Mucosa of descending colon (tissue), 3 donors: ENCODE results near the gene RALB. TPM values are rescaled to one million over a fixed set of nuclear protein-coding genes. Genes with fewer than 3 reads are reported as not detected.

Source experiments
- ATAC-seq: fragments of 200-7000 bp; cut with Tn5 transposase; one replicate; pipeline ENCODE4 v1.9.1; 2020; ENCODE audit warnings: mild to moderate bottlenecking, moderate library complexity
- DNase-seq, 3 donors: peaks; one replicate each; pipeline ENCODE4 v3.0.0-alpha.2; 2020
- H3K36me3 ChIP-seq: fragments of 200-600 bp; one replicate; pipeline ENCODE4 v1.8.0; 2021; ENCODE audit warnings: low read depth, mild to moderate bottlenecking
- H3K4me1 ChIP-seq: fragments of 200-600 bp; one replicate; pipeline ENCODE4 v1.8.0; 2021; ENCODE audit warnings: low read depth, mild to moderate bottlenecking
- H3K4me3 ChIP-seq: fragments of 200-600 bp; one replicate; pipeline ENCODE4 v1.8.0; 2021; ENCODE audit warnings: mild to moderate bottlenecking
- H3K9me3 ChIP-seq: fragments of 200-600 bp; one replicate; pipeline ENCODE4 v1.8.0; 2021; ENCODE audit warnings: mild to moderate bottlenecking
- intact Hi-C, 2 donors: fragments of 100-400 bp; cut with DNase I in 1 of 2; cut with micrococcal nuclease in 1 of 2; formaldehyde crosslinking; loops; one replicate each; pipeline versions ENCODE4 v1.11.0 to v1.11.1; 2022; cut with DNase I, micrococcal nuclease
- total RNA-seq, 3 donors: library from RNA; stranded (reverse); fragmentation: NEBNext Ultra II Directional in 2 of 3; extraction: Animal tissue kit (Norgen Biotek cat#: 25700) in 2 of 3; gene quantifications; one replicate each; pipeline versions ENCODE4 v1.2.1 to v1.2.4, GENCODE V29; 2021 to 2023
- TF ChIP-seq, protein P1 (sequence below): fragments of 200-600 bp; IDR thresholded peaks from one replicate; pipeline ENCODE4 v1.8.0; 2022; ENCODE audit warnings: antibody characterized with exemption, mild to moderate bottlenecking
- donor health status: DM: no; HTN: no; CAD: no; lungs with moderate emphysema.
- donor health status: DM: no; HTN: no; CAD: no.
- donor health status: DM: no; HTN: yes; CAD: no.

Gene RALB
- total RNA-seq, 3 donors from 2014 or later: 75.1 to 83.8 (median 80.8) TPM

DNA sequence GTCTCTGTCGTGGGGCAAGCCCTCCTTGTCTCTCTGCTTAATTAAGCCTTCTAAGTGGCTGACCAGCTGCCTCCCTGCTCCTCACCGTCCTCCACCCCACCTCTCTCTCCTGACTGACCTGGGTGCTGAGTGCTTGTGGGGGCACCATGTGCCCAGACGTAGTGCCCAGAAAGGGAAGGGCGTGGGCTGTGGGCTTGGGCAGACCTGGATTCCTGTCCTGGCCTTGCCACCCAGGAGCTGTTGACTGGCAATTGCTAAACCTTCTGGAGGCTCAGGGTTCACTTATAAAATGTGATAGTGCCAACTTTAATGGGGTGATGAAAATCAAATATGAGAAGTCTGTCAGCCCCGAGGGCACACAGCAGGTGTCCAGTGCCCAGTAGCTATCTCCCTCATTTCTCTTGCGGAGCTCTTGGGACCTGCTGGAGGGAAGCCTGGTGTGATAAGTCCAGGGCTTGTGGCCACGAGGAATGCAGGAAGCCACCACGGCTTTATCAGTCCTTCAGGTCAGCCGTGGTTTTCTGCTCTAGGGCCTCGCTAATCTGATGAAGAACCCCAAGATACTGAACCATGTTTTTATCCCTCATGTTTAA lies 71.3 kb downstream of the RALB start:
- no peak overlapping the region for H3K4me3 ChIP-seq
- no peaks in the 10 kb centered on the region for H3K4me1 ChIP-seq
- H3K9me3 ChIP-seq: no peaks in the 10 kb centered on the region
- no peaks in the 10 kb centered on the region for H3K36me3 ChIP-seq
- no peak for ATAC-seq
- DNase-seq: no peak
- TF ChIP-seq, protein P1, sequence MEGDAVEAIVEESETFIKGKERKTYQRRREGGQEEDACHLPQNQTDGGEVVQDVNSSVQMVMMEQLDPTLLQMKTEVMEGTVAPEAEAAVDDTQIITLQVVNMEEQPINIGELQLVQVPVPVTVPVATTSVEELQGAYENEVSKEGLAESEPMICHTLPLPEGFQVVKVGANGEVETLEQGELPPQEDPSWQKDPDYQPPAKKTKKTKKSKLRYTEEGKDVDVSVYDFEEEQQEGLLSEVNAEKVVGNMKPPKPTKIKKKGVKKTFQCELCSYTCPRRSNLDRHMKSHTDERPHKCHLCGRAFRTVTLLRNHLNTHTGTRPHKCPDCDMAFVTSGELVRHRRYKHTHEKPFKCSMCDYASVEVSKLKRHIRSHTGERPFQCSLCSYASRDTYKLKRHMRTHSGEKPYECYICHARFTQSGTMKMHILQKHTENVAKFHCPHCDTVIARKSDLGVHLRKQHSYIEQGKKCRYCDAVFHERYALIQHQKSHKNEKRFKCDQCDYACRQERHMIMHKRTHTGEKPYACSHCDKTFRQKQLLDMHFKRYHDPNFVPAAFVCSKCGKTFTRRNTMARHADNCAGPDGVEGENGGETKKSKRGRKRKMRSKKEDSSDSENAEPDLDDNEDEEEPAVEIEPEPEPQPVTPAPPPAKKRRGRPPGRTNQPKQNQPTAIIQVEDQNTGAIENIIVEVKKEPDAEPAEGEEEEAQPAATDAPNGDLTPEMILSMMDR: no peak
- intact Hi-C loops: no loop called here

DNA sequence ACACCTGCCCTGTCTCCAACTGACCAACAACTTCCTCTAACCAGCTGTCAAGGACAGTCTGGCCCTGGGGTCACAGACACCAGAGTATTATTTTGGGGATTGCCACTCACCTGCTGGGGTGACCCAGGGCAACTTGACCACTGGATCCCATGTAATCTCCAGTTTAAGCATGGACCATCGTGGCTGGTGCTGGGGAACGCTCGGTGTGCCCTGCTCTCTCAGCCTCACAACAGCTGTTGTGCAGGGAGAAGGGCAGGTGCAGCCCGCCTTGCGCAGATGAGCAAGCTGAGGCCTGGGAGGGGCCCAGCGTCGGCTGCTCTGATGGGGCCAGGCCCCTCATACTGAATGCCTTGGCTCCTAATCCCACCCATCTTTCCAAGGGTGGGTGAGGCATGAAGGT lies 72.3 kb downstream of the RALB start:
- no peak overlapping the region for H3K4me3 ChIP-seq
- no peak for DNase-seq
- TF ChIP-seq, protein P1: no peak
- intact Hi-C loops: no loop called here
- H3K36me3 ChIP-seq: no peaks in the 10 kb centered on the region
- H3K4me1 ChIP-seq: no peaks in the 10 kb centered on the region
- no peak for ATAC-seq
- H3K9me3 ChIP-seq: no peaks in the 10 kb centered on the region

DNA sequence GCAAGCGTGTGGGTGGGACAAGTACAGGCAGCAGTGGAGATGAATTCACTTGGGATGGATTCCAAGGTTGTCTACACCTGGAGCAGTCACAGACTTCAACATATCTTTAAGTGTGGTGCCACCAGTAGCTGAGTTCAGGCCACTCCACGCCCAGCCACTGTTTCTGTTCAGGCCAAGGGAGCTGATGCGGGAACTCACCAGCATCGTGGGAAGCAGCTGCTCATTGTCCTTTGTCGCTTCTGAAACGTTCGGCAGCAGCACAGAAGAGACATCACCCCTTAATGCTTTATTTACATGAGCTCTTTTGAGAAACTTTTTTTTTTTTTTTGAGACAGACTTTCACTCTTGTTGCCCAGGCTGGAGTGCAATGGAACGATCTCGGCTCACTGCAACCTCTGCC lies 73.4 kb downstream of the RALB start:
- H3K4me3 ChIP-seq: no peak overlapping the region
- no peaks in the 10 kb centered on the region for H3K36me3 ChIP-seq
- H3K4me1 ChIP-seq: no peaks in the 10 kb centered on the region
- ATAC-seq (no peak), DNase-seq (peak in 1 of 3 donors; percentile 13)
- H3K9me3 ChIP-seq: no peaks in the 10 kb centered on the region
- TF ChIP-seq, protein P1: no peak
- intact Hi-C loops: no loop called here

DNA sequence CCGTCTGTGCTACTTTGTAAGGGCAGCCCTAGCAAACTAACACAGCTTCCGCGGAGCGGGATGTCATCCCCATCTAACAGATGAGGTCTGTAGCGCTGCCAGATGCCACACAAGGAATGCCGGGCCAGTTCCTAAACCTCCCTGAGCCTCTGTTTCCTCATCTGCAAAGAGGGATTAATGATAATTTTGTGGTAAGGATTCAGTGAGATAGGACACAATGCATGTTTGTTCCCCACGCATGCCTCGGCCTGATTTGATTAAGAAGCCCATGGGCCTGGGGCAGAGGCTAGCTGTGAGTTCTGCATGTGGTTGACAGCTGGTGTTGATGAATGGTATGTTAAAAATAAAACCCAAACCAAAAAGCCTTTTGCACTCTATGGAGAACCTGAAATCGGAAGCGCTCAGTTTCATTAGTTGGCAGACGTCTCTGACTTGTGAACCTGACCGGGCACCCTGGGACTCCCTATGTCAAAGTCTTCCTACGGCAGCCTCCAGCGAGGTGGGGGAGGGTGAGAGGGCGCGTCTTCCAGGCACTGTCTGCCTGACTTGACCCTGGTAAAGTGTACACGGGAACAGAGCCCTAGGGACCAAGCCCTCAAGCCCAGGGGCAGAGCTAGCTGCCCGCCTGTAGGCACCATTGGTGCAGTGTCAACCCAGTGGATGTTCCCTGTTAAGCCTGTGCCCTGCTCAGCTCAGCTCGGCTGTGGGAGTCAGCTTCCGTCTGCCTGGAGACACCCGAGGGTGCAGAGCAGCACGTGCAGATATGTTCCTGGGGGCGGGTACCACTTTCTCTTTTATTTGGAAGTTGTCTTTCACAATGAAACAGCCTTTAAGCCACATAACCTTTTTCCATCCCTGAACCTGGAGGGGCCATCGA lies 78.5 kb downstream of the RALB start:
- Histone ChIP-seq H3K4me3 (no peak overlapping the region), H3K9me3 (no peaks in the 10 kb centered on the region), H3K4me1 (no peaks in the 10 kb centered on the region), H3K36me3 (no peaks in the 10 kb centered on the region)
- intact Hi-C loops: no loop called here
- ATAC-seq (no peak), DNase-seq (peak in 1 of 3 donors; percentile 18)
- TF ChIP-seq, protein P1: no peak

DNA sequence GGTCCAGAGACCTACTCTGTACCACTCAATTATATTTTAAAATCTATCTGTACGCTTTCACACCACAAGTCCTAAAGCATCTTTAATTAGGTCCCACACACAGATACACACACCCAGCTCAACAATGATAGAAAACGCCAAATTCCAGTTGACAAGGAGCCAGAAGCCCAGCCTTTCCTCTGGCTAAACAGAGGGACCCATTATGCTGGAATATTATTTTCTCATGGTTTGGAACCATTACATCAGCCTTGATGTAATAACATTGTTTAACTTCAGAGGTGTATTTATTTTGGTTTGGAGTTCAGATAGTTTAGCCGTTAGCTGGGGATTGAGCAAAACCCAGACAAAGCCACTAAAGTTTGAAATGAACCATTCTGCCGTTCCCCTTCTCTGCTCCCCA lies 79.3 kb downstream of the RALB start:
- Histone ChIP-seq H3K4me1 (no peaks in the 10 kb centered on the region), H3K4me3 (no peak overlapping the region), H3K9me3 (no peaks in the 10 kb centered on the region), H3K36me3 (no peaks in the 10 kb centered on the region)
- intact Hi-C loops: no loop called here
- ATAC-seq (no peak), DNase-seq (no peak)
- TF ChIP-seq, protein P1: no peak
